Kidney epithelial cell (primary cell): ENCODE results near the gene PPP3CA. TPM values are rescaled to one million over a fixed set of nuclear protein-coding genes. Genes with fewer than 3 reads are reported as not detected.

Source experiments
- DNase-seq: peaks from one replicate; pipeline ENCODE4 v3.0.0-alpha.2; 2010; ENCODE audit warnings: low read depth
- H3K27me3 ChIP-seq: 2 replicates; pipeline ENCODE4 v1.6.0; 2011; ENCODE audit warnings: low read length; ENCODE audit not compliant: control insufficient read depth, insufficient read depth
- H3K36me3 ChIP-seq: 2 replicates; pipeline ENCODE4 v1.5.1; 2011; ENCODE audit warnings: low read length; ENCODE audit not compliant: control insufficient read depth, insufficient read depth
- H3K4me3 ChIP-seq: 2 replicates; pipeline ENCODE4 v1.5.1; 2011; ENCODE audit warnings: low read depth, mild to moderate bottlenecking, control low read depth, low read length
- total RNA-seq: library from RNA; depleted of rRNA; stranded (reverse); fragments of >200 nt; gene quantifications from 2 replicates; pipeline ENCODE4 v1.2.3, GENCODE V29; 2015
- TF ChIP-seq, protein P1 (sequence below): IDR thresholded peaks from 2 replicates; pipeline ENCODE4 v1.5.1; 2011; ENCODE audit warnings: mild to moderate bottlenecking, moderate library complexity, low read length, control low read depth, inconsistent platforms; ENCODE audit not compliant: insufficient read depth, poor library complexity, severe bottlenecking

Gene PPP3CA
- 24.6 and 26.5 TPM in 2 replicates for total RNA-seq

- no peak for DNase-seq
- Histone ChIP-seq H3K4me3 (peak within 1 kb of the TSS; percentile 81), H3K36me3 (no peaks in the 10 kb centered on the region), H3K27me3 (no peaks in the 10 kb centered on the region)
- TF ChIP-seq, protein P1, sequence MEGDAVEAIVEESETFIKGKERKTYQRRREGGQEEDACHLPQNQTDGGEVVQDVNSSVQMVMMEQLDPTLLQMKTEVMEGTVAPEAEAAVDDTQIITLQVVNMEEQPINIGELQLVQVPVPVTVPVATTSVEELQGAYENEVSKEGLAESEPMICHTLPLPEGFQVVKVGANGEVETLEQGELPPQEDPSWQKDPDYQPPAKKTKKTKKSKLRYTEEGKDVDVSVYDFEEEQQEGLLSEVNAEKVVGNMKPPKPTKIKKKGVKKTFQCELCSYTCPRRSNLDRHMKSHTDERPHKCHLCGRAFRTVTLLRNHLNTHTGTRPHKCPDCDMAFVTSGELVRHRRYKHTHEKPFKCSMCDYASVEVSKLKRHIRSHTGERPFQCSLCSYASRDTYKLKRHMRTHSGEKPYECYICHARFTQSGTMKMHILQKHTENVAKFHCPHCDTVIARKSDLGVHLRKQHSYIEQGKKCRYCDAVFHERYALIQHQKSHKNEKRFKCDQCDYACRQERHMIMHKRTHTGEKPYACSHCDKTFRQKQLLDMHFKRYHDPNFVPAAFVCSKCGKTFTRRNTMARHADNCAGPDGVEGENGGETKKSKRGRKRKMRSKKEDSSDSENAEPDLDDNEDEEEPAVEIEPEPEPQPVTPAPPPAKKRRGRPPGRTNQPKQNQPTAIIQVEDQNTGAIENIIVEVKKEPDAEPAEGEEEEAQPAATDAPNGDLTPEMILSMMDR = no peak
Observed at GRCh38 chr4:101347267-101347556, at the start of gene PPP3CA. Gene PPP3CA (minus strand): TSS chr4:101347526.

- TF ChIP-seq, protein P1 = no peak
- Histone ChIP-seq H3K27me3 (no peaks in the 10 kb centered on the region), H3K4me3 (no peak overlapping the region), H3K36me3 (no peaks in the 10 kb centered on the region)
- peak; percentile 56 for DNase-seq
Observed at GRCh38 chr4:101393256-101393655, 45.9 kb upstream of the PPP3CA start.

DNA sequence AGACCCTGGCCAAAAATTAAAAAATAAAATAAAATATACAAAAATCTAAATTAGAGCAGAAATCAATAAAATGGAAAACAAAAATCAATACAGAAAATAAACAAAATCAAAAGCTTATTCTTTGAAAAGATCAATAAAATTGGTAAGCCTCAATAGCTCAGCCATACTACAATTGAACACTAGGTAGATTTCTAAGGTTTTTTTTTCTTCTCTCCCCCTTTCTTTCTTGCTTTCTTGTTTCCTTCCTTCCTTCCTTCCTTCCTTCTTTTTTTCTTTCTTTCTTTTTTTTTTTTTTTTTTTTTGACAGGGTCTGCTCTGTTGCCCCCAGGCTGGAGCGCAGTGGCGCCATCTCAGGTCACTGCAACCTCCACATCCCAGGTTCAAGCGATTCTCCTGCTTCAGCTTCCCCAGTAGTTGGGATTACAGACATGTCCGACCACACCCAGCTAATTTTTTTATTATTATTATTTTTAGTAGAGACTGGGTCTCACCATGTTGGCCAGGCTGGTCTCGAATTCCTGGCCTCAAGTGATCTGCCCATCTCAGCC lies 23.4 kb upstream of the PPP3CA start:
- DNase-seq = no peak
- TF ChIP-seq, protein P1 = no peak
- Histone ChIP-seq H3K27me3 (no peaks in the 10 kb centered on the region), H3K4me3 (no peak overlapping the region), H3K36me3 (no peaks in the 10 kb centered on the region)

DNA sequence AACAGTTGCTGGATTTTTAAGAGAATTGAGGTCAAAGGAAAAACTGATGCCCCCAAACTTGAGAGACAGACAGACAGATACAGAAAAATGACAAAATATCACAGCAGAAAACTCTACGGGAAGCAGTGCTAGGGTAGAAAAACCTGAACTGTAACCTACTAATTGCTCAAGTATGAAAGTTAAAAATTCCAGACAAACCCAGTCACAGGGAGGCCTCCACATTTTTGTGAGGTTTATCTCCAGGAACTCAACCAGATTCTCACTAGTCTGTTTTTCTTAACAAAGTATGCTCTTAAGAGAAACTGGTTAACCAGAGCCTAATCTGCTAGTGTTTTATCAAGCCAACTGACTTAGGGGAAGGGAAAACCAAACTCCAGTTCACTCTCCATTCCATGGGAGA lies 19.9 kb upstream of the PPP3CA start:
- no peak overlapping the region for H3K4me3 ChIP-seq
- TF ChIP-seq, protein P1 = no peak
- H3K27me3 ChIP-seq = no peaks in the 10 kb centered on the region
- no peaks in the 10 kb centered on the region for H3K36me3 ChIP-seq
- DNase-seq = peak; percentile 61

DNA sequence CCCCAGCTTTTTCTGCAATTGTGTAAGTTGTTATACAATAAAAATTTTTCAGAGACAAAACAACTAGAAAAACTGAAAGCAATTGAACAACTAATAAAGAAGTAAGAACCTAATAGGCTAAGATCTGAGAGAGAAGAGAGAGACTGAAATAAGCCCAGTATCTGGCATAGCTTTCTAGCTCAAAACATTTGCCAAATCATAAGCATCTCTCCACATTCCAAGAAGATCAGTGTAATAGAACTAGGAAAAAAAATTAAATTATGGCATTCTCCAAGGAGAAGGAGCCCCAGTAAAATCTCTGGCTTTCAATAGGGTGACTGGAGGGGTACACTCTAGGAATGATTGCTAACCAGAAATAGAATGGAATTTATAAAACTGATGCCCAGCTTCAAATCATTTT lies 19.0 kb upstream of the PPP3CA start:
- Histone ChIP-seq H3K27me3 (no peaks in the 10 kb centered on the region), H3K4me3 (no peak overlapping the region), H3K36me3 (no peaks in the 10 kb centered on the region)
- no peak for DNase-seq
- TF ChIP-seq, protein P1 = no peak

GRCh38 chr4:101357751-101358150 lies 10.4 kb upstream of the PPP3CA start:
- no peak for DNase-seq
- TF ChIP-seq, protein P1 = no peak

More at GRCh38 chr4:101357751-101358150, 10.4 kb upstream of the PPP3CA start:
- no peak overlapping the region for H3K4me3 ChIP-seq
- no peaks in the 10 kb centered on the region for H3K27me3 ChIP-seq
- no peaks in the 10 kb centered on the region for H3K36me3 ChIP-seq
